ENCODE data around the gene VWCE.

The VWCE gene

DNA sequence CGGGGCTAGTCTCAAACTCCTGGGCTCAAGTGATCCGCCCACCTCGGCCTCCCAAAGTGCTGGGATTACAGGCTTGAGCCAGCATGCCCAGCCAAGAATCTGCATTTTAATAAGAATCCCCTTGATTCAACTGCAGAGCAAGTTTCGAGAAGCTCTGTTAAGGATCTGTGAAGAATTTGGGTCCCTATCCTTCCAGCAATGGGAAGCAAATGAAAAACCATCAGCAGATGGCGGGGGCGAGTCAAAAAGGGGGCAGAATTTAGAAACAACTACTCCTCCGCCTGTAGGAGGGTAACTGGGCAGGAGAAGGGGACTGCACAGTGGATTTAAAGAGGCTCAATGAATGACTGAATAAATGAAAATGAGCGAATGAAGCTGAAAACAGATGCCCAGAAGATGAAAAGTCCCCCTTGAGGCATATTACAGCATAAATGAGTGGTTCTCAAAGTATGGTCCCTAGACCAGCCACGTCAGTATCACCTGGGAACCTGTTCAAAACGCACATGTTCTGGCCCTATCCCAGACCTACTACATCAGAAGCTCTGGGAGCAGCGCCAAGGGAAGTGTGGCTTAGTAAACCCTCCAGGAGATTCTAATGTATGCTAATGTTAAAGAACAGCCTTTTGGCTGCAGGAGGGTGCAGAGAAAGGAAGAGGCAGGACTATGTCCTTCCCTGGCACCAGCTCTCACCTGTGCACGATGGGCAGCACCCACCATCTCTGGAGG lies 15.0 kb downstream of the VWCE start:
- TF ChIP-seq, protein P1, sequence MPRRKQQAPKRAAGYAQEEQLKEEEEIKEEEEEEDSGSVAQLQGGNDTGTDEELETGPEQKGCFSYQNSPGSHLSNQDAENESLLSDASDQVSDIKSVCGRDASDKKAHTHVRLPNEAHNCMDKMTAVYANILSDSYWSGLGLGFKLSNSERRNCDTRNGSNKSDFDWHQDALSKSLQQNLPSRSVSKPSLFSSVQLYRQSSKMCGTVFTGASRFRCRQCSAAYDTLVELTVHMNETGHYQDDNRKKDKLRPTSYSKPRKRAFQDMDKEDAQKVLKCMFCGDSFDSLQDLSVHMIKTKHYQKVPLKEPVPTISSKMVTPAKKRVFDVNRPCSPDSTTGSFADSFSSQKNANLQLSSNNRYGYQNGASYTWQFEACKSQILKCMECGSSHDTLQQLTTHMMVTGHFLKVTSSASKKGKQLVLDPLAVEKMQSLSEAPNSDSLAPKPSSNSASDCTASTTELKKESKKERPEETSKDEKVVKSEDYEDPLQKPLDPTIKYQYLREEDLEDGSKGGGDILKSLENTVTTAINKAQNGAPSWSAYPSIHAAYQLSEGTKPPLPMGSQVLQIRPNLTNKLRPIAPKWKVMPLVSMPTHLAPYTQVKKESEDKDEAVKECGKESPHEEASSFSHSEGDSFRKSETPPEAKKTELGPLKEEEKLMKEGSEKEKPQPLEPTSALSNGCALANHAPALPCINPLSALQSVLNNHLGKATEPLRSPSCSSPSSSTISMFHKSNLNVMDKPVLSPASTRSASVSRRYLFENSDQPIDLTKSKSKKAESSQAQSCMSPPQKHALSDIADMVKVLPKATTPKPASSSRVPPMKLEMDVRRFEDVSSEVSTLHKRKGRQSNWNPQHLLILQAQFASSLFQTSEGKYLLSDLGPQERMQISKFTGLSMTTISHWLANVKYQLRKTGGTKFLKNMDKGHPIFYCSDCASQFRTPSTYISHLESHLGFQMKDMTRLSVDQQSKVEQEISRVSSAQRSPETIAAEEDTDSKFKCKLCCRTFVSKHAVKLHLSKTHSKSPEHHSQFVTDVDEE (CRISPR knock-in tag; IDR thresholded peaks at IDR 0.05) = no peak
- TF ChIP-seq GLIS3 (CRISPR knock-in tag; IDR thresholded peaks at IDR 0.05) (no peak), ZFP30 (CRISPR knock-in tag; IDR thresholded peaks at IDR 0.05) (no peak), ZFP3 (CRISPR knock-in tag; IDR thresholded peaks at IDR 0.05) (no peak), CSDC2 (CRISPR knock-in tag; IDR thresholded peaks at IDR 0.05) (no peak), SNAI2 (CRISPR knock-in tag; IDR thresholded peaks at IDR 0.05) (no peak), ZNF8 (CRISPR knock-in tag; IDR thresholded peaks at IDR 0.05) (no peak), ARNTL (CRISPR knock-in tag; IDR thresholded peaks at IDR 0.05; ENCODE audit: borderline replicate concordance, low read depth) (no peak), BACH2 (CRISPR knock-in tag; IDR thresholded peaks at IDR 0.05; ENCODE audit: borderline replicate concordance) (no peak), TCF4 (CRISPR knock-in tag; IDR thresholded peaks at IDR 0.05; ENCODE audit: borderline replicate concordance) (no peak), PPARA (CRISPR knock-in tag; IDR thresholded peaks at IDR 0.05; ENCODE audit: borderline replicate concordance) (no peak), ESRRG (CRISPR knock-in tag; IDR thresholded peaks at IDR 0.05) (no peak)
- TF ChIP-seq, protein P2, sequence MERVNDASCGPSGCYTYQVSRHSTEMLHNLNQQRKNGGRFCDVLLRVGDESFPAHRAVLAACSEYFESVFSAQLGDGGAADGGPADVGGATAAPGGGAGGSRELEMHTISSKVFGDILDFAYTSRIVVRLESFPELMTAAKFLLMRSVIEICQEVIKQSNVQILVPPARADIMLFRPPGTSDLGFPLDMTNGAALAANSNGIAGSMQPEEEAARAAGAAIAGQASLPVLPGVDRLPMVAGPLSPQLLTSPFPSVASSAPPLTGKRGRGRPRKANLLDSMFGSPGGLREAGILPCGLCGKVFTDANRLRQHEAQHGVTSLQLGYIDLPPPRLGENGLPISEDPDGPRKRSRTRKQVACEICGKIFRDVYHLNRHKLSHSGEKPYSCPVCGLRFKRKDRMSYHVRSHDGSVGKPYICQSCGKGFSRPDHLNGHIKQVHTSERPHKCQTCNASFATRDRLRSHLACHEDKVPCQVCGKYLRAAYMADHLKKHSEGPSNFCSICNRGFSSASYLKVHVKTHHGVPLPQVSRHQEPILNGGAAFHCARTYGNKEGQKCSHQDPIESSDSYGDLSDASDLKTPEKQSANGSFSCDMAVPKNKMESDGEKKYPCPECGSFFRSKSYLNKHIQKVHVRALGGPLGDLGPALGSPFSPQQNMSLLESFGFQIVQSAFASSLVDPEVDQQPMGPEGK (CRISPR knock-in tag; IDR thresholded peaks at IDR 0.05; ENCODE audit: borderline replicate concordance) = no peak
- TF ChIP-seq, protein P3, sequence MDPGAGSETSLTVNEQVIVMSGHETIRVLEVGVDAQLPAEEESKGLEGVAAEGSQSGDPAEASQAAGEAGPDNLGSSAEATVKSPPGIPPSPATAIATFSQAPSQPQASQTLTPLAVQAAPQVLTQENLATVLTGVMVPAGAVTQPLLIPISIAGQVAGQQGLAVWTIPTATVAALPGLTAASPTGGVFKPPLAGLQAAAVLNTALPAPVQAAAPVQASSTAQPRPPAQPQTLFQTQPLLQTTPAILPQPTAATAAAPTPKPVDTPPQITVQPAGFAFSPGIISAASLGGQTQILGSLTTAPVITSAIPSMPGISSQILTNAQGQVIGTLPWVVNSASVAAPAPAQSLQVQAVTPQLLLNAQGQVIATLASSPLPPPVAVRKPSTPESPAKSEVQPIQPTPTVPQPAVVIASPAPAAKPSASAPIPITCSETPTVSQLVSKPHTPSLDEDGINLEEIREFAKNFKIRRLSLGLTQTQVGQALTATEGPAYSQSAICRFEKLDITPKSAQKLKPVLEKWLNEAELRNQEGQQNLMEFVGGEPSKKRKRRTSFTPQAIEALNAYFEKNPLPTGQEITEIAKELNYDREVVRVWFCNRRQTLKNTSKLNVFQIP (CRISPR knock-in tag; IDR thresholded peaks at IDR 0.05; ENCODE audit: borderline replicate concordance, low read depth) = no peak
- TF ChIP-seq, protein P4, sequence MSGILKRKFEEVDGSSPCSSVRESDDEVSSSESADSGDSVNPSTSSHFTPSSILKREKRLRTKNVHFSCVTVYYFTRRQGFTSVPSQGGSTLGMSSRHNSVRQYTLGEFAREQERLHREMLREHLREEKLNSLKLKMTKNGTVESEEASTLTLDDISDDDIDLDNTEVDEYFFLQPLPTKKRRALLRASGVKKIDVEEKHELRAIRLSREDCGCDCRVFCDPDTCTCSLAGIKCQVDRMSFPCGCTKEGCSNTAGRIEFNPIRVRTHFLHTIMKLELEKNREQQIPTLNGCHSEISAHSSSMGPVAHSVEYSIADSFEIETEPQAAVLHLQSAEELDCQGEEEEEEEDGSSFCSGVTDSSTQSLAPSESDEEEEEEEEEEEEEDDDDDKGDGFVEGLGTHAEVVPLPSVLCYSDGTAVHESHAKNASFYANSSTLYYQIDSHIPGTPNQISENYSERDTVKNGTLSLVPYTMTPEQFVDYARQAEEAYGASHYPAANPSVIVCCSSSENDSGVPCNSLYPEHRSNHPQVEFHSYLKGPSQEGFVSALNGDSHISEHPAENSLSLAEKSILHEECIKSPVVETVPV (CRISPR knock-in tag; IDR thresholded peaks at IDR 0.05) = no peak
- TF ChIP-seq, protein P5, sequence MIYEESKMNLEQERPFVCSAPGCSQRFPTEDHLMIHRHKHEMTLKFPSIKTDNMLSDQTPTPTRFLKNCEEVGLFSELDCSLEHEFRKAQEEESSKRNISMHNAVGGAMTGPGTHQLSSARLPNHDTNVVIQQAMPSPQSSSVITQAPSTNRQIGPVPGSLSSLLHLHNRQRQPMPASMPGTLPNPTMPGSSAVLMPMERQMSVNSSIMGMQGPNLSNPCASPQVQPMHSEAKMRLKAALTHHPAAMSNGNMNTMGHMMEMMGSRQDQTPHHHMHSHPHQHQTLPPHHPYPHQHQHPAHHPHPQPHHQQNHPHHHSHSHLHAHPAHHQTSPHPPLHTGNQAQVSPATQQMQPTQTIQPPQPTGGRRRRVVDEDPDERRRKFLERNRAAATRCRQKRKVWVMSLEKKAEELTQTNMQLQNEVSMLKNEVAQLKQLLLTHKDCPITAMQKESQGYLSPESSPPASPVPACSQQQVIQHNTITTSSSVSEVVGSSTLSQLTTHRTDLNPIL (CRISPR knock-in tag; IDR thresholded peaks at IDR 0.05; ENCODE audit: low read depth) = no peak
- no peak for ATAC-seq

DNA sequence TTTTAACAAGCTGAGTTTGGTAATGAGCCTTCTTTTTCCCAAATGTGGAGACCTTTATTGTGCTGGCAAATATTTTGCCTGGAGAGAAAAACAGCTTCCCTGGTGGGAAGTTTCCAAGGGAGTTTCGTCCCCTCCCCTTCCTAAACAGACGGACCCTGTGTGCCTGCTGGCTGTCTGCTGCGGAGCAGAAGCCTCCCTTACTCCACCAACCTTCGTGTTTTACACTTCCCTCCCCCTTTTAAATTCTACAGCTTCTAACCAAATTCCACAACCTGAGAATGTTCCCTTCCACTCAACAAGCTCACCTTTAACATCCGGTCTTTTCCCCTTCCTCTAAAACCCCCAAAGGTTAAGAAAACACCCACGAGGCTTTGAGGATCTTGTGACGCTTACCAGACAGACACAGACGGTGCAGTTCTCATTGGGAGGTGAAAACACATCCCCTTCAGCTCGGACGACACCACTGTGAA lies 17.1 kb downstream of the VWCE start:
- TF ChIP-seq ZNF565 (CRISPR knock-in tag; conservative IDR thresholded peaks at IDR 0.05; ENCODE audit: low read depth) (no peak), ZC3H10 (CRISPR knock-in tag; IDR thresholded peaks at IDR 0.05) (no peak), PPARA (CRISPR knock-in tag; IDR thresholded peaks at IDR 0.05; ENCODE audit: borderline replicate concordance) (no peak), CSDC2 (CRISPR knock-in tag; IDR thresholded peaks at IDR 0.05) (no peak), GLIS3 (CRISPR knock-in tag; IDR thresholded peaks at IDR 0.05) (no peak), ZFP30 (CRISPR knock-in tag; IDR thresholded peaks at IDR 0.05) (no peak), SNAI2 (CRISPR knock-in tag; IDR thresholded peaks at IDR 0.05) (no peak), ZNF70 (CRISPR knock-in tag; IDR thresholded peaks at IDR 0.05) (no peak), TCF4 (CRISPR knock-in tag; IDR thresholded peaks at IDR 0.05; ENCODE audit: borderline replicate concordance) (no peak), TOX (CRISPR knock-in tag; IDR thresholded peaks at IDR 0.05; ENCODE audit: borderline replicate concordance) (no peak)
- TF ChIP-seq, protein P5 (CRISPR knock-in tag; IDR thresholded peaks at IDR 0.05; ENCODE audit: low read depth) = no peak
- TF ChIP-seq, protein P3 (CRISPR knock-in tag; IDR thresholded peaks at IDR 0.05; ENCODE audit: borderline replicate concordance, low read depth) = no peak
- TF ChIP-seq, protein P4 (CRISPR knock-in tag; IDR thresholded peaks at IDR 0.05) = no peak
- ATAC-seq = no peak
